Right hindlimb (tissue), 1 donor: ENCODE results near the gene ZNF629.

Source experiments
- DNase-seq: peaks from one replicate; pipeline ENCODE4 v3.0.0-alpha.2; 2018

The ZNF629 gene

GRCh38 chr16:30747331-30747730 is 39.7 kb downstream of the ZNF629 start:
- no peak for DNase-seq

DNA sequence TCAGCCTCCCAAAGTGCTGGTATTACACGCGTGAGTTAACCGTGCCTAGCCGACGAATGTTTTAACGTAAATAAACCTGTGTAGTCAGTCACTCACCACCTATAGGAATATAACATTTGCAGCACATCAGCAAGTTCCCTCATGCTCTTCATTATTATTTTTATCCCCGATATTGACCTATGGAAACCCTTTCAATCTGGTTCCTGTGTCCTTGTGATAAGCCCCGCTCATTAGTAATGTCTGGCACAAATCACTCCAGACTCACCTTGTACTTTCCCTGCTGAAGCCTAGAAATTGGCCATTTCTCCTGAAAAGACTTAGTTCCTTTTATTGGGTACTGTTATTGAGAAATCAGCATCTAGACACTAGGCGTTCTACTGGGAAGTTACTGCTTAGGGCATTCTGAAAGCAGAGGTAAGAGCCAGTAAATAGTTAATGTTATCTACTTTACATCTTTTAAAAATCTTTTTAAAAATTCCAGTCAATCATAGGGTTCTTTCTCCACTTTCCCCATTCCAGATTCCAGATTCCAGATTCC is 40.3 kb downstream of the ZNF629 start:
- no peak for DNase-seq

- no peak for DNase-seq
Measured at GRCh38 chr16:30745082-30745481, 41.9 kb downstream of the ZNF629 start.

- peak; percentile 75 for DNase-seq
Measured at GRCh38 chr16:30744183-30744582, 42.8 kb downstream of the ZNF629 start.

DNA sequence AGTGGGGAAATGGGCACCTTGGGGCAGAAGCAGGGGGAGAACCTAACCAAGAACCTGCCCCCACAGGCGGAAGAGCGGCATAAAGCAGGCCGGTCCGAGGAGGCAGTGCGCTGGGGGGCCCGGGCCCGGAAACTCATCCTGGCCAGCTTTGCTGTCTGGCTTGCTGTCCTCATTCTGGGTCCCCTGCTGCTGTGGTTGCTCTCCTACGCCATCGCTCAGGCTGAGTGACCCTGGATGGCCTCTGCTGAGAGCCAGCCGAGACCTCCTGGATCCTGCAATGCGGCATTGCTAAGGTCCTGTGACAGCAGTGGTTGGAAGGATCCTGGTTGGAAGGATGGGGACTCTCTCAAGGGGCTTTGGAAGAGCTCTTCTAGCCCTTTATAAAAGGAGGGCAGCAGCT is 43.3 kb downstream of the ZNF629 start:
- DNase-seq = peak; percentile 60

DNA sequence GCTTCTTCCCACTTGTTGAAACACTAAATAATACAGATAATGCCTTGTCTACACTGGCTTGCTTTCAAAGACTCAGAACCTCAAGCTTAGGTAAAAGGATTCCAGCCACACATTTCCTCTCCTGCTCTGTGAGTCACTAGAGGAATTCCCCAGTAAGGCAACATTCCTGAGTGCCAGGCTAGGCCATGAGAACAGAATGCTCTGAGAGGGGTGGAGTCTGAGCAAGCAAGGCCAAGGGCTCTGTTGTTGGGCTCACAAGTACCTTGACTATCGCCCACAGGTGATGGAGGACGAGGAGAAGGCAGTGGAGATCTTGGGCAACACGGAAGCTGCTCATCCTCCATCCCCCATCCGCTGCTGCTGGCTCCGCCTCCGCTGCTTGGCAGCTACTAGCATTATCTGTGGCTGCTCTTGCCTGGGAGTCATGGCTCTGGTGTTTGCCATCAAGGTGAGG is 45.5 kb downstream of the ZNF629 start:
- DNase-seq = no peak

- peak; percentile 54 for DNase-seq
Measured at GRCh38 chr16:30740364-30741251, 46.4 kb downstream of the ZNF629 start.

GRCh38 chr16:30738984-30739951 is 47.7 kb downstream of the ZNF629 start:
- no peak for DNase-seq

GRCh38 chr16:30737794-30738648 is 49.0 kb downstream of the ZNF629 start:
- no peak for DNase-seq

DNA sequence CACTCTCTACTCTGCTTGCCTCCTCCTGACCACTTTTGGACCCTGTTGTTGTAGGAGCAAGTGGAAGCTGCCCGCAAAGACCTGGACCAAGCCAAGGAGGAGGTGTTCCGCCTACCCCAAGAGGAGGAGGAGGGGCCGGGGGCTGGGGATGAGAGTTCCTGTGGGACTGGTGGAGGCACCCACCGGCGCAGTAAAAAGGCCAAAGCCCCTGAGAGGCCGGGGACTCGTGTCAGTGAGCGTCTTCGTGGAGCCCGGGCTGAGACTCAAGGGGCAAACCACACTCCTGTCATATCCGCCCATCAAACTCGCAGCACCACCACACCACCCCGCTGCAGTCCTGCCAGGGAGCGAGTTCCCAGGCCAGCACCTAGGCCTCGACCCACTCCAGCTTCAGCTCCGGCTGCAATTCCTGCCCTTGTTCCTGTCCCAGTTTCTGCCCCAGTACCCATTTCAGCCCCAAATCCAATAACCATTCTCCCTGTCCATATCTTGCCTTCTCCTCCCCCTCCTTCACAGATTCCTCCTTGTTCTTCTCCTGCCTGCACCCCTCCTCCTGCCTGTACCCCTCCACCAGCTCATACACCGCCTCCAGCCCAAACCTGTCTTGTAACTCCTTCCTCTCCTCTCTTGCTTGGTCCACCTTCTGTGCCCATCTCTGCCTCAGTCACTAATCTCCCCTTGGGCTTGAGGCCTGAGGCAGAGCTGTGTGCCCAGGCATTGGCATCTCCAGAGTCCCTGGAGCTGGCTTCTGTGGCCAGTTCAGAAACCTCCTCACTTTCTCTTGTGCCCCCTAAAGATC is 49.8 kb downstream of the ZNF629 start:
- DNase-seq = no peak

- no peak for DNase-seq
Measured at GRCh38 chr16:30731411-30731810, 55.6 kb downstream of the ZNF629 start.

DNA sequence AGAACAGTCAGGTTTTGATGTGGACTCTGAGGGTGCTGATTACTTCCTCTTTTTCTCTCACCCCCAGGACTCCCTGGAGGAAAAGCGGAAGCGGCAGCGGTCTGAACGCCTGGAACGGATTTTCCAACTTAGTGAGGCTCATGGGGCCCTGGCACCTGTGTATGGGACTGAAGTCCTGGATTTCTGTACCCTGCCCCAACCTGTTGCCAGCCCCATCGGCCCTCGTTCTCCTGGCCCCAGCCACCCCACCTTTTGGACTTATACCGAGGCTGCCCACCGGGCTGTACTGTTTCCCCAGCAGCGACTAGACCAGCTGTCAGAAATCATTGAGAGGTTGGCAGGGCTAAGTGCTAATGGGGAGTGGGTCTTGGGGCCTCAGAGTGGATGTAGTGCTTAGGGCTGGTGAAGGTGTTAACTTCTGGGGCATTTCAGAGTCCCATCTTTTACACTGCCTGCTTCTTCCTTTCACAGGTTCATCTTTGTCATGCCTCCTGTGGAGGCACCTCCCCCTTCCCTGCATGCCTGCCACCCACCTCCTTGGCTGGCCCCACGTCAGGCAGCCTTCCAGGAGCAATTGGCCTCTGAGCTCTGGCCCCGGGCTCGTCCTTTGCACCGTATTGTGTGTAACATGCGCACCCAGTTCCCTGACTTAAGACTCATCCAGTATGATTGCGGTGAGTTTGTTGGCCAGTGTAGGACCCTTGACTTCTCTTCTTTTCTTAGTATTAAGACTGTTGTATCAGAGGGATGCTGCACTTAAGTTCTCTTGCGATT is 57.9 kb downstream of the ZNF629 start:
- DNase-seq = no peak
